Neural progenitor cell (in vitro differentiated cells): ENCODE measurements around the gene VPS51.

Experiments used
- CTCF ChIP-seq: fragments of 200-600 bp; sonication (generic); IDR thresholded peaks from 2 replicates; pipeline ENCODE4 v1.5.1; 2017; ENCODE audit warnings: antibody characterized with exemption, mild to moderate bottlenecking
- EZH2 ChIP-seq: fragments of 200-600 bp; sonication (generic); IDR thresholded peaks from 2 replicates; pipeline ENCODE4 v1.6.1; 2017; ENCODE audit warnings: antibody characterized with exemption, mild to moderate bottlenecking, moderate library complexity

DNA sequence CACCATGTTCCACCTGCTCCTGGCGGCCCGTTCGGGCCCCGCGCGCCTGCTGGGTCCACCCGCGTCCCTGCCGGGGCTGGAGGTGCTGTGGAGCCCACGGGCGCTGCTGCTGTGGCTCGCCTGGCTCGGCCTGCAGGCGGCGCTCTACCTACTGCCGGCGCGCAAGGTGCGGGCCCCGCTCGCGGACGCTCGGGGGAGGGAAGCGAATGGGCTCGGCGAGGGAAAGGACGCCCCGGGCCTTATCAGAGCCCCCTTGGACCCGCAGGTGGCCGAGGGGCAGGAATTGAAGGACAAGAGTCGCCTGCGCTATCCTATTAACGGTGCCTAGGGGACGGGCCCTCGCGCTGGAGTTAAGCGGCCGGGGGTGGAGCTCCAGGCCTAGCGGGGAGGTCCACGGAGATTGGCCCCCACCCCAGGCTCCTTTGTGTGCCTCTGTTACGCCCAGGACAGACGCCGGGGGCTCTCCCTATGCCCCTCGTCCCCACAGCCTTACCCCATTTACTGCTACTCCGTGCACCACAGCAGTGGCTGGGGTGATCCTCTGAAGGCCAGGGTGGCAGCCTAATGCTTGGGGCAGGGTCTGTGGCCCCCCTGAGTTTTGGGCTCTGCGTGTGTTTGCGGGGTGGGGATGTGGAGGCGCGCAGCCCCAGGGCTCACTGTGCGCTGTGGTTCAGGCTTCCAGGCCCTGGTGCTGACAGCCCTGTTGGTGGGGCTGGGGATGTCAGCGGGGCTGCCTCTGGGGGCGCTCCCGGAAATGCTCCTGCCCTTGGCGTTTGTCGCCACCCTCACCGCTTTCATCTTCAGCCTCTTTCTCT, 16.7 kb downstream of the VPS51 start:
- TF ChIP-seq CTCF: peak; percentile 92
- TF ChIP-seq EZH2: no peak
